ENCODE measurements around the gene B3GNT5.

The B3GNT5 gene

GRCh38 chr3:183307749-183308148, 54.7 kb downstream of the B3GNT5 start:
- Mint-ChIP-seq H3K27ac (no peak overlapping the region), H3K9me3 (no peaks in the 10 kb centered on the region), H3K36me3 (ENCODE audit: low read depth) (peaks cover 4% of the 10 kb centered on the region), H3K27me3 (ENCODE audit: low read depth, poor library complexity) (no peaks in the 10 kb centered on the region), H3K4me3 (no peak overlapping the region), H3K4me1 (peaks cover 7% of the 10 kb centered on the region)
- TF ChIP-seq CTCF (IDR thresholded peaks at IDR 0.05): no peak
- no peak for DNase-seq

- Mint-ChIP-seq H3K9me3 (no peaks in the 10 kb centered on the region), H3K27me3 (ENCODE audit: low read depth, poor library complexity) (peaks cover 5% of the 10 kb centered on the region), H3K36me3 (ENCODE audit: low read depth) (peaks cover 4% of the 10 kb centered on the region), H3K4me1 (peaks cover 8% of the 10 kb centered on the region), H3K27ac (no peak overlapping the region), H3K4me3 (no peak overlapping the region)
- DNase-seq: no peak
- no peak for TF ChIP-seq CTCF (IDR thresholded peaks at IDR 0.05)
Observed at GRCh38 chr3:183308751-183309150, 55.7 kb downstream of the B3GNT5 start.

DNA sequence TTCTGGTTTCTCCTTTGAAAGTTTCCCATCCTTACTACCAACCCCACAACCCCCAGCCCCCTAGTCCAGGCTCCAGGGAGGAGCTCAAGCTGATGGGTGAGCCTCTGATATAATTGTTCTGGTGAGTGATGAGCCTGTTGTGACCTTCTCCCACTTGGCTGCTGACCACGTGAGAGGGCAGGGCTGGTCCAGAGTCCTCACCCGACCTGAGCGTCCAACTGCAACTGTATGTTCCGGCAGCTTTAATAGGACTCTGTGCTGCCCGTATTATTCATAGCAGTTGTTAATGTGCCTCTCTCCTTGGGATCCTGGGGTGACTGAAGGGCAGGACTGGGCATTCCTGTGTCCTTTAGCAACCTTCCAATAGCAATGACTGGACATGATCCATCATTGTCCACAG, 56.2 kb downstream of the B3GNT5 start:
- Mint-ChIP-seq H3K9me3 (no peaks in the 10 kb centered on the region), H3K4me1 (peaks cover 13% of the 10 kb centered on the region), H3K27ac (no peak overlapping the region), H3K36me3 (ENCODE audit: low read depth) (peaks cover 4% of the 10 kb centered on the region), H3K27me3 (ENCODE audit: low read depth, poor library complexity) (peaks cover 5% of the 10 kb centered on the region), H3K4me3 (no peak overlapping the region)
- DNase-seq: no peak
- no peak for TF ChIP-seq CTCF (IDR thresholded peaks at IDR 0.05)

- no peak for DNase-seq
- H3K9me3 Mint-ChIP-seq: no peaks in the 10 kb centered on the region
- peaks cover 14% of the 10 kb centered on the region for H3K4me1 Mint-ChIP-seq
- TF ChIP-seq CTCF (IDR thresholded peaks at IDR 0.05): no peak
- H3K4me3 Mint-ChIP-seq: no peak overlapping the region
- H3K36me3 Mint-ChIP-seq (ENCODE audit: low read depth): peaks cover 4% of the 10 kb centered on the region
- peaks cover 5% of the 10 kb centered on the region for H3K27me3 Mint-ChIP-seq (ENCODE audit: low read depth, poor library complexity)
- H3K27ac Mint-ChIP-seq: no peak overlapping the region
Observed at GRCh38 chr3:183310936-183311335, 57.9 kb downstream of the B3GNT5 start.

GRCh38 chr3:183312433-183312832, 59.4 kb downstream of the B3GNT5 start:
- no peak for TF ChIP-seq CTCF (IDR thresholded peaks at IDR 0.05)
- H3K27me3 Mint-ChIP-seq (ENCODE audit: low read depth, poor library complexity): peaks cover 6% of the 10 kb centered on the region
- no peaks in the 10 kb centered on the region for H3K9me3 Mint-ChIP-seq
- no peak overlapping the region for H3K4me3 Mint-ChIP-seq
- no peak for DNase-seq
- H3K27ac Mint-ChIP-seq: no peak overlapping the region
- H3K36me3 Mint-ChIP-seq (ENCODE audit: low read depth): peaks cover 4% of the 10 kb centered on the region
- H3K4me1 Mint-ChIP-seq: peaks cover 7% of the 10 kb centered on the region

DNA sequence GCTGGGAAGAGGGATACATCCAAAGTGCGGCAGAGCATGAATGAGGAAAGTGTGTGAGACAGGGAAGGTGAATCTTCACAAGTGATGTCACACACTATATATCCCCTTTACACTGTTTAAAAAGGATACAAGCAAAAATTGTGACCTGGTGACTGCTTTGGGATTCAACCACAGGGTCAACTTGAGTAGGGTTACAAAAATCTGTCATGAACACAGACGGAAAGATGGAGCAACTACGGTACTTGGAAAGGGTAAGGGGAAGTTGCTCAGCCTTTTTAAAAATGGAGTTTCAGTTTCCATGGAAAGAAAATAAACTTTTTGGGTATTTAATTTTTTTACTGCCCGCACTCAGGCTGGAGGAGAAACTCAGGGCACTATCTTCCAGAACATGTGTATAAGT, 60.3 kb downstream of the B3GNT5 start:
- no peak for DNase-seq
- Mint-ChIP-seq H3K36me3 (ENCODE audit: low read depth) (peaks cover 4% of the 10 kb centered on the region), H3K9me3 (no peaks in the 10 kb centered on the region), H3K27ac (no peak overlapping the region), H3K27me3 (ENCODE audit: low read depth, poor library complexity) (peaks cover 9% of the 10 kb centered on the region), H3K4me3 (no peak overlapping the region), H3K4me1 (peaks cover 7% of the 10 kb centered on the region)
- TF ChIP-seq CTCF (IDR thresholded peaks at IDR 0.05): no peak

All from nephron progenitor cell (in vitro differentiated cells).